Coronary artery (tissue), 2 donors: Measurements from ENCODE around the gene SAP25.

Experiments used
- DNase-seq: peaks from one replicate; pipeline ENCODE4 v3.0.0-alpha.2; 2017; ENCODE audit warnings: low spot score
- H3K27ac ChIP-seq, 2 donors: fragments of 200-600 bp; sonication (generic); one replicate each; pipeline ENCODE4 v1.5.1; 2016 to 2019
- H3K4me3 ChIP-seq: fragments of 200-600 bp; sonication (generic); 2 replicates; pipeline ENCODE4 v1.5.1; 2016; ENCODE audit warnings: mild to moderate bottlenecking, moderate library complexity
- CTCF ChIP-seq: fragments of 200-600 bp; sonication (generic); IDR thresholded peaks from one replicate; pipeline ENCODE4 v1.5.1; 2019; ENCODE audit warnings: antibody characterized with exemption

The SAP25 gene

GRCh38 chr7:100580466-100581283 is 7.0 kb upstream of the SAP25 start:
- Histone ChIP-seq H3K27ac (no peak overlapping the region), H3K4me3 (no peak overlapping the region)
- no peak for TF ChIP-seq CTCF
- no peak for DNase-seq

- Histone ChIP-seq H3K4me3 (no peak overlapping the region), H3K27ac (no peak overlapping the region)
- DNase-seq: no peak
- no peak for TF ChIP-seq CTCF
These were observed 4.8 kb upstream of the SAP25 start for GRCh38 chr7:100578246-100579183.

GRCh38 chr7:100577507-100577906 is 3.8 kb upstream of the SAP25 start:
- Histone ChIP-seq H3K4me3 (no peak overlapping the region), H3K27ac (no peak overlapping the region)
- no peak for TF ChIP-seq CTCF
- DNase-seq: no peak

GRCh38 chr7:100577103-100577502 is 3.4 kb upstream of the SAP25 start:
- H3K27ac ChIP-seq: no peak overlapping the region
- H3K4me3 ChIP-seq: no peak overlapping the region
- no peak for DNase-seq
- TF ChIP-seq CTCF: no peak

- Histone ChIP-seq H3K27ac (no peak overlapping the region), H3K4me3 (no peak overlapping the region)
- no peak for TF ChIP-seq CTCF
- no peak for DNase-seq
These were observed 2.8 kb upstream of the SAP25 start for GRCh38 chr7:100576384-100576993.

GRCh38 chr7:100575746-100576383 is 2.2 kb upstream of the SAP25 start:
- no peak overlapping the region for H3K4me3 ChIP-seq
- DNase-seq: no peak
- no peak overlapping the region for H3K27ac ChIP-seq

More at GRCh38 chr7:100575746-100576383, 2.2 kb upstream of the SAP25 start:
- no peak for TF ChIP-seq CTCF
